Left ventricle myocardium inferior (tissue), 1 donor: ENCODE measurements around the gene TTLL11. TPM values are rescaled to one million over a fixed set of nuclear protein-coding genes. Genes with fewer than 3 reads are reported as not detected.

Experiments
- DNase-seq: peaks from one replicate; pipeline ENCODE4 v3.0.0-alpha.2; 2020
- H3K27ac ChIP-seq: fragments of 200-600 bp; replicated peaks from 2 replicates; pipeline ENCODE4 v1.8.0; 2021
- H3K27me3 ChIP-seq: fragments of 200-600 bp; 2 replicates; pipeline ENCODE4 v1.8.0; 2021; ENCODE audit warnings: low read depth
- H3K36me3 ChIP-seq: fragments of 200-600 bp; 2 replicates; pipeline ENCODE4 v1.8.0; 2021
- H3K4me1 ChIP-seq: fragments of 200-600 bp; 2 replicates; pipeline ENCODE4 v1.8.0; 2021
- H3K4me3 ChIP-seq: fragments of 200-600 bp; 2 replicates; pipeline ENCODE4 v1.8.0; 2021; ENCODE audit warnings: mild to moderate bottlenecking, moderate library complexity
- H3K9me3 ChIP-seq: fragments of 200-600 bp; replicated peaks from 2 replicates; pipeline ENCODE4 v1.8.0; 2021
- CTCF ChIP-seq: fragments of 200-600 bp; IDR thresholded peaks from 2 replicates; pipeline ENCODE4 v1.8.0; 2021; ENCODE audit warnings: antibody characterized with exemption, mild to moderate bottlenecking, borderline replicate concordance
- intact Hi-C: fragments of 100-400 bp; cut with micrococcal nuclease; formaldehyde crosslinking; loops from one replicate; pipeline ENCODE4 v1.11.0; 2022
- total RNA-seq: library from RNA; stranded (reverse); fragmentation: NEBNext Ultra II Directional; extraction: Animal tissue kit (Norgen Biotek cat#: 25700); gene quantifications from one replicate; pipeline ENCODE4 v1.2.1, GENCODE V29; 2021
- donor health status: DM: no; HTN: yes; CAD: no; lungs with severe emphysema.

TTLL11 gene
- total RNA-seq, 1 donor from 2014 or later = 7.3 TPM

- Histone ChIP-seq H3K27me3 (no peaks in the 10 kb centered on the region), H3K9me3 (no peaks in the 10 kb centered on the region), H3K4me3 (no peak overlapping the region), H3K4me1 (peaks cover 69% of the 10 kb centered on the region), H3K27ac (no peak overlapping the region), H3K36me3 (no peaks in the 10 kb centered on the region)
- intact Hi-C loops = no loop called here
- DNase-seq = no peak
- TF ChIP-seq CTCF = no peak
Observed at GRCh38 chr9:122135529-122135859, 42.4 kb upstream of the TTLL11 start.

GRCh38 chr9:122134822-122135528 is 41.9 kb upstream of the TTLL11 start:
- intact Hi-C loops = no loop called here
- Histone ChIP-seq H3K9me3 (no peaks in the 10 kb centered on the region), H3K27me3 (no peaks in the 10 kb centered on the region), H3K36me3 (no peaks in the 10 kb centered on the region), H3K4me3 (no peak overlapping the region), H3K27ac (no peak overlapping the region), H3K4me1 (peaks cover 67% of the 10 kb centered on the region)
- no peak for TF ChIP-seq CTCF
- DNase-seq = no peak

- H3K4me3 ChIP-seq = no peak overlapping the region
- H3K9me3 ChIP-seq = no peaks in the 10 kb centered on the region
- no peak for DNase-seq
- no peaks in the 10 kb centered on the region for H3K36me3 ChIP-seq
- no peaks in the 10 kb centered on the region for H3K27me3 ChIP-seq
- peaks cover 63% of the 10 kb centered on the region for H3K4me1 ChIP-seq
- intact Hi-C loops = no loop called here
- no peak for TF ChIP-seq CTCF
- peak overlapping the region; percentile 67 for H3K27ac ChIP-seq
Observed at GRCh38 chr9:122133984-122134535, 41.0 kb upstream of the TTLL11 start.

GRCh38 chr9:122133263-122133983 is 40.3 kb upstream of the TTLL11 start:
- Histone ChIP-seq H3K9me3 (no peaks in the 10 kb centered on the region), H3K27me3 (no peaks in the 10 kb centered on the region), H3K4me3 (no peak overlapping the region), H3K4me1 (peaks cover 63% of the 10 kb centered on the region), H3K27ac (peak overlapping the region; percentile 67), H3K36me3 (no peaks in the 10 kb centered on the region)
- TF ChIP-seq CTCF = no peak
- DNase-seq = peak; percentile 54
- intact Hi-C loops = no loop called here

- no peak overlapping the region for H3K4me3 ChIP-seq
- H3K4me1 ChIP-seq = peaks cover 69% of the 10 kb centered on the region
- peak overlapping the region; percentile 59 for H3K27ac ChIP-seq
- intact Hi-C loops = no loop called here
- H3K27me3 ChIP-seq = no peaks in the 10 kb centered on the region
- TF ChIP-seq CTCF = no peak
- no peaks in the 10 kb centered on the region for H3K36me3 ChIP-seq
- no peaks in the 10 kb centered on the region for H3K9me3 ChIP-seq
- no peak for DNase-seq
Observed at GRCh38 chr9:122132539-122132938, 39.4 kb upstream of the TTLL11 start.
